NCI-H345 treated with DMSO at 0.1 percent for 48 hours (cell line): ENCODE measurements around the gene CALN1.

Experiments
- DNase-seq: peaks from one replicate; lab custom pipeline; 2025; ENCODE audit not compliant: unreplicated experiment; lab: John Stamatoyannopoulos, UW

Gene CALN1

GRCh38 chr7:72190919-72191318 lies 221.2 kb downstream of the CALN1 start:
- DNase-seq, result no peak

- DNase-seq, result no peak
Measured at GRCh38 chr7:72190146-72190545, 222.0 kb downstream of the CALN1 start.

- no peak for DNase-seq
Measured at GRCh38 chr7:72187179-72187578, 225.0 kb downstream of the CALN1 start.

GRCh38 chr7:72183835-72184234 lies 228.3 kb downstream of the CALN1 start:
- no peak for DNase-seq

- DNase-seq, result no peak
Measured at GRCh38 chr7:72182036-72182435, 230.1 kb downstream of the CALN1 start.

GRCh38 chr7:72176875-72177274 lies 235.3 kb downstream of the CALN1 start:
- DNase-seq, result no peak

GRCh38 chr7:72170475-72170874 lies 241.7 kb downstream of the CALN1 start:
- DNase-seq, result no peak

- DNase-seq, result no peak
Measured at GRCh38 chr7:72163271-72163670, 248.9 kb downstream of the CALN1 start.

- no peak for DNase-seq
Measured at GRCh38 chr7:72161534-72161933, 250.6 kb downstream of the CALN1 start.

GRCh38 chr7:72159911-72160310 lies 252.2 kb downstream of the CALN1 start:
- DNase-seq, result no peak

GRCh38 chr7:72156671-72157070 lies 255.5 kb downstream of the CALN1 start:
- no peak for DNase-seq

GRCh38 chr7:72153132-72153512 lies 259.0 kb downstream of the CALN1 start:
- no peak for DNase-seq

GRCh38 chr7:72152161-72153131 lies 259.7 kb downstream of the CALN1 start:
- no peak for DNase-seq

- no peak for DNase-seq
Measured at GRCh38 chr7:72140566-72140965, 271.6 kb downstream of the CALN1 start.

GRCh38 chr7:72127136-72127535 lies 285.0 kb downstream of the CALN1 start:
- no peak for DNase-seq

GRCh38 chr7:72123913-72124312 lies 288.2 kb downstream of the CALN1 start:
- no peak for DNase-seq

- DNase-seq, result no peak
Measured at GRCh38 chr7:72118366-72118765, 293.8 kb downstream of the CALN1 start.

GRCh38 chr7:72114129-72114528 lies 298.0 kb downstream of the CALN1 start:
- no peak for DNase-seq

GRCh38 chr7:72112992-72113391 lies 299.1 kb downstream of the CALN1 start:
- no peak for DNase-seq

- no peak for DNase-seq
Measured at GRCh38 chr7:72112530-72112929, 299.6 kb downstream of the CALN1 start.

- DNase-seq, result no peak
Measured at GRCh38 chr7:72111086-72111485, 301.1 kb downstream of the CALN1 start.

- no peak for DNase-seq
Measured at GRCh38 chr7:72109566-72109965, 302.6 kb downstream of the CALN1 start.

GRCh38 chr7:72106405-72106804 lies 305.7 kb downstream of the CALN1 start:
- no peak for DNase-seq
